HCT116 (cell line): ENCODE results near the gene ZNF57. TPM values are rescaled to one million over a fixed set of nuclear protein-coding genes. Genes with fewer than 3 reads are reported as not detected.

ENCODE experiments used
- ATAC-seq: fragments of 200-7000 bp; cut with Tn5 transposase; 2 replicates; pipeline ENCODE4 v1.9.1; 2020; ENCODE audit warnings: mild to moderate bottlenecking, moderate library complexity
- BruUV-seq: library from RNA; stranded (reverse); fragments of 400-500 nt; replicated peaks from 2 replicates; lab custom pipeline; 2021; lab: Mats Ljungman, UMichigan
- CTCF ChIA-PET: fragments of 300-600 bp; sonication (Branson Sonifier 250); formaldehyde crosslinking; loops from one replicate; lab custom pipeline; 2021; ENCODE audit warnings: antibody characterized with exemption; lab: Charles Lee
- POLR2A ChIA-PET: fragments of 300-600, 350-600 bp; sonication (Branson Sonifier 250); formaldehyde crosslinking; loops from one replicate; lab custom pipeline; 2021; ENCODE audit warnings: antibody characterized with exemption; lab: Charles Lee
- RAD21 ChIA-PET, 2 experiments: fragments of 300-600 bp; sonication (Branson Sonifier 250); formaldehyde crosslinking; loops; one replicate each; lab custom pipeline; 2023; ENCODE audit warnings: low total read pairs in 2 of 2; ENCODE audit not compliant: uncharacterized antibody in 2 of 2, unreplicated experiment in 2 of 2, low non-redundant PET in 1 of 2; lab: Charles Lee
- DNase-seq: peaks from one replicate; pipeline ENCODE4 v3.0.0-alpha.2; 2010; ENCODE audit warnings: low read depth, low spot score
- H2AFZ ChIP-seq: fragments of 200-600 bp; shearing (Covaris generic), sonication (generic); 2 replicates; pipeline ENCODE4 v1.6.1; 2017; ENCODE audit warnings: low read depth, mixed run types, mixed read lengths, antibody characterized with exemption, low read length; ENCODE audit not compliant: poor library complexity, severe bottlenecking
- H3K27ac ChIP-seq: 2 replicates; pipeline ENCODE4 v1.5.1; 2012; ENCODE audit warnings: low read depth, low read length
- H3K27me3 ChIP-seq: fragments of 200-600 bp; sonication (generic); 2 replicates; pipeline ENCODE4 v1.6.1; 2016; ENCODE audit warnings: mixed run types, low read length, mixed read lengths; ENCODE audit not compliant: insufficient read depth
- H3K36me3 ChIP-seq, 2 experiments: fragments of 200-500 bp in 1 of 2; fragments of 200-600 bp in 1 of 2; sonication (Bioruptor generic) in 1 of 2; sonication (generic) in 1 of 2; 2 replicates each; pipeline versions ENCODE4 v1.5.1 to v1.6.1; 2014 to 2016; ENCODE audit warnings: low read length in 2 of 2, inconsistent platforms in 1 of 2, mixed read lengths in 1 of 2, mixed run types in 1 of 2; ENCODE audit not compliant: insufficient read depth in 2 of 2, control insufficient read depth in 1 of 2
- H3K4me1 ChIP-seq, 2 experiments: fragments of 200-600 bp in 1 of 2; sonication (generic) in 1 of 2; 2 replicates each; pipeline versions ENCODE4 v1.5.1 to v1.6.1; 2012 to 2017; ENCODE audit warnings: low read length in 2 of 2, inconsistent platforms in 1 of 2, mild to moderate bottlenecking in 1 of 2, mixed read lengths in 1 of 2, mixed run types in 1 of 2, moderate library complexity in 1 of 2; ENCODE audit not compliant: insufficient read depth in 2 of 2, control insufficient read depth in 1 of 2
- H3K4me2 ChIP-seq: fragments of 200-600 bp; sonication (generic); 2 replicates; pipeline ENCODE4 v1.6.1; 2017; ENCODE audit warnings: mixed run types, low read length, mixed read lengths
- H3K4me3 ChIP-seq, 2 experiments: fragments of 200-600 bp in 1 of 2; sonication (generic) in 1 of 2; replicated peaks in 1 of 2; 2 replicates each; pipeline ENCODE4 v1.5.1; 2011 to 2016; ENCODE audit warnings: low read length in 2 of 2, control low read depth in 1 of 2, low read depth in 1 of 2, mild to moderate bottlenecking in 1 of 2, mixed read lengths in 1 of 2, mixed run types in 1 of 2
- H3K79me2 ChIP-seq: fragments of 200-600 bp; sonication (generic); 2 replicates; pipeline ENCODE4 v1.6.1; 2017; ENCODE audit warnings: mild to moderate bottlenecking, mixed run types, low read length, moderate library complexity, mixed read lengths; ENCODE audit not compliant: insufficient read depth
- H3K9ac ChIP-seq: fragments of 200-600 bp; sonication (generic); 2 replicates; pipeline ENCODE4 v1.6.1; 2016; ENCODE audit warnings: low read length, mixed read lengths
- H3K9me2 ChIP-seq: fragments of 200-600 bp; sonication (generic), shearing (Covaris generic); 2 replicates; pipeline ENCODE4 v1.6.1; 2017; ENCODE audit warnings: mixed run types, mild to moderate bottlenecking, moderate library complexity; ENCODE audit not compliant: insufficient read depth
- H3K9me3 ChIP-seq, 2 experiments: fragments of 200-500 bp in 1 of 2; fragments of 200-600 bp in 1 of 2; sonication (Bioruptor generic) in 1 of 2; sonication (generic) in 1 of 2; 2 replicates each; pipeline ENCODE4 v1.6.1; 2014 to 2017; ENCODE audit warnings: low read length in 2 of 2, mixed read lengths in 2 of 2, inconsistent platforms in 1 of 2, low read depth in 1 of 2, mild to moderate bottlenecking in 1 of 2, mixed run types in 1 of 2, moderate library complexity in 1 of 2; ENCODE audit not compliant: control insufficient read depth in 1 of 2, insufficient read depth in 1 of 2
- H4K20me1 ChIP-seq: fragments of 200-600 bp; sonication (generic), shearing (Covaris generic); 2 replicates; pipeline ENCODE4 v1.6.1; 2017; ENCODE audit warnings: mixed run types, mild to moderate bottlenecking, moderate library complexity; ENCODE audit not compliant: insufficient read depth
- RAD21 ChIP-seq: IDR thresholded peaks from 2 replicates; pipeline ENCODE4 v1.6.1; 2012; ENCODE audit warnings: low read depth, mild to moderate bottlenecking
- SP1 ChIP-seq: IDR thresholded peaks from 2 replicates; pipeline ENCODE4 v1.6.1; 2012; ENCODE audit warnings: low read depth
- intact Hi-C: fragments of 100-400 bp; cut with micrococcal nuclease; formaldehyde crosslinking; loops from 2 replicates; pipeline ENCODE4 v1.10.0; 2022
- total RNA-seq: library from RNA; stranded (reverse); gene quantifications from one replicate; pipeline ENCODE4 v1.2.1, GENCODE V29; 2021; ENCODE audit not compliant: unreplicated experiment
- TF ChIP-seq, protein P1 (sequence below), 3 experiments: fragments of 200-600 bp in 1 of 3; sonication (generic) in 1 of 3; IDR thresholded peaks in 2 of 3; conservative IDR thresholded peaks in 1 of 3; 2 replicates each; pipeline ENCODE4 v1.5.1; 2012 to 2017; ENCODE audit warnings: low read depth in 2 of 3, low read length in 2 of 3, antibody characterized with exemption in 1 of 3, borderline replicate concordance in 1 of 3, control low read depth in 1 of 3, mild to moderate bottlenecking in 1 of 3, mixed read lengths in 1 of 3, mixed run types in 1 of 3, moderate library complexity in 1 of 3; ENCODE audit not compliant: insufficient read depth in 1 of 3
- TF ChIP-seq, protein P2 (sequence below): IDR thresholded peaks from 2 replicates; pipeline ENCODE4 v1.6.1; 2011; ENCODE audit warnings: mild to moderate bottlenecking, low read length, moderate library complexity; ENCODE audit not compliant: insufficient replicate concordance; ENCODE audit errors: extremely low read depth

The ZNF57 gene
- total RNA-seq, 1 experiment from 2014 or later: 8.3 TPM

DNA sequence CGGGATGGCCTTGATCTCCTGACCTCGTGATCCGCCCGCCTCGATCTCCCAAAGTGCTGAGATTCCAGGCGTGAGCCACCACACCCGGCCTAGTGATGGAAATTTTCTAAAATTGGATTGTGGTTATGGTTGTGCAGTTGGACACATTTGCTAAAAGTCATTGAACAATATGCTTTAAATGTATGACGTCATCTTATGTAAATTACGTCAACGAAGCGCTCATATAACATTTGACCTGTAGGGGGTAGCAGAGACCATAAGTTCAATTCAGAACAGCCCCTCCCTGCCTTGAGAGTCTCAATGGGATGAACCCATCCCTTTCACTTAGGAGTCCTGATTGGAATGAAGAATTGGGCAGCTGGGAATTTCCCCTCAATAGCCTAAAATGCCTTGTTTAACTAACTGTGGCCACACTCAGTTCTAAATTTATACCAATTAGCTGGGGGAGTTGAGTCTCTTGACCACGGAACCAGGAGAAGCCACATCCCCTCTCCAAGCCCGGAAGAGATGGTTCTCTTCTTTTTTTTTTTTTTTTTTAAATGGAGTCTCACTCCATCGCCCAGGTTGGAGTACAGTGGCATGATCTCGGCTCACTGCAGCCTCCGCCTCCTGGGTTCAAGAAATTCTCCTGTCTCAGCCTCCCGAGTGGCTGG is 61.4 kb downstream of the ZNF57 start:
- ATAC-seq: peak; percentile 70
- Histone ChIP-seq H3K27me3 (no peaks in the 10 kb centered on the region), H2AFZ (no peak overlapping the region), H3K79me2 (no peaks in the 10 kb centered on the region), H3K36me3 (no peaks in the 10 kb centered on the region), H3K27ac (no peak overlapping the region), H3K9me3 (no peaks in the 10 kb centered on the region), H3K4me3 (no peak overlapping the region), H4K20me1 (no peaks in the 10 kb centered on the region), H3K4me1 (no peaks in the 10 kb centered on the region; a peak in 1 of 4 replicates), H3K9me2 (no peaks in the 10 kb centered on the region), H3K9ac (no peak overlapping the region), H3K4me2 (no peak overlapping the region)
- TF ChIP-seq RAD21 (peak; percentile 92), SP1 (no peak)
- TF ChIP-seq, protein P1, sequence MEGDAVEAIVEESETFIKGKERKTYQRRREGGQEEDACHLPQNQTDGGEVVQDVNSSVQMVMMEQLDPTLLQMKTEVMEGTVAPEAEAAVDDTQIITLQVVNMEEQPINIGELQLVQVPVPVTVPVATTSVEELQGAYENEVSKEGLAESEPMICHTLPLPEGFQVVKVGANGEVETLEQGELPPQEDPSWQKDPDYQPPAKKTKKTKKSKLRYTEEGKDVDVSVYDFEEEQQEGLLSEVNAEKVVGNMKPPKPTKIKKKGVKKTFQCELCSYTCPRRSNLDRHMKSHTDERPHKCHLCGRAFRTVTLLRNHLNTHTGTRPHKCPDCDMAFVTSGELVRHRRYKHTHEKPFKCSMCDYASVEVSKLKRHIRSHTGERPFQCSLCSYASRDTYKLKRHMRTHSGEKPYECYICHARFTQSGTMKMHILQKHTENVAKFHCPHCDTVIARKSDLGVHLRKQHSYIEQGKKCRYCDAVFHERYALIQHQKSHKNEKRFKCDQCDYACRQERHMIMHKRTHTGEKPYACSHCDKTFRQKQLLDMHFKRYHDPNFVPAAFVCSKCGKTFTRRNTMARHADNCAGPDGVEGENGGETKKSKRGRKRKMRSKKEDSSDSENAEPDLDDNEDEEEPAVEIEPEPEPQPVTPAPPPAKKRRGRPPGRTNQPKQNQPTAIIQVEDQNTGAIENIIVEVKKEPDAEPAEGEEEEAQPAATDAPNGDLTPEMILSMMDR (IDR thresholded peaks at IDR 0.05 in 2 of 3, conservative IDR thresholded peaks at IDR 0.05 in 1 of 3; ENCODE audit: borderline replicate concordance in 1 of 3, insufficient read depth in 1 of 3, low read depth in 2 of 3, low read length in 2 of 3): peak; percentile 53 to 85 (median 77)
- TF ChIP-seq, protein P2, sequence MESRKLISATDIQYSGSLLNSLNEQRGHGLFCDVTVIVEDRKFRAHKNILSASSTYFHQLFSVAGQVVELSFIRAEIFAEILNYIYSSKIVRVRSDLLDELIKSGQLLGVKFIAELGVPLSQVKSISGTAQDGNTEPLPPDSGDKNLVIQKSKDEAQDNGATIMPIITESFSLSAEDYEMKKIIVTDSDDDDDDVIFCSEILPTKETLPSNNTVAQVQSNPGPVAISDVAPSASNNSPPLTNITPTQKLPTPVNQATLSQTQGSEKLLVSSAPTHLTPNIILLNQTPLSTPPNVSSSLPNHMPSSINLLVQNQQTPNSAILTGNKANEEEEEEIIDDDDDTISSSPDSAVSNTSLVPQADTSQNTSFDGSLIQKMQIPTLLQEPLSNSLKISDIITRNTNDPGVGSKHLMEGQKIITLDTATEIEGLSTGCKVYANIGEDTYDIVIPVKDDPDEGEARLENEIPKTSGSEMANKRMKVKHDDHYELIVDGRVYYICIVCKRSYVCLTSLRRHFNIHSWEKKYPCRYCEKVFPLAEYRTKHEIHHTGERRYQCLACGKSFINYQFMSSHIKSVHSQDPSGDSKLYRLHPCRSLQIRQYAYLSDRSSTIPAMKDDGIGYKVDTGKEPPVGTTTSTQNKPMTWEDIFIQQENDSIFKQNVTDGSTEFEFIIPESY: no peak
- intact Hi-C loops: loop anchor here (2.0 kb wide), 1 partner anchor 143 kb away; no protein-coding TSS in a partner anchor
- BruUV-seq: no TSS peak
- ChIA-PET POLR2A (interaction anchor here (0.7 to 1.5 kb wide), 2 partner anchors 11 to 74 kb away, joined by 3 to 5 read pairs; no protein-coding TSS in a partner anchor), CTCF (interaction anchor here (0.6 to 2.3 kb wide), 14 partner anchors 8 to 478 kb away, joined by 3 to 19 read pairs (median 4); partner anchors contain the start of gene TLE6), RAD21 (interaction anchor here (1.0 to 1.3 kb wide), 4 partner anchors 12 to 147 kb away, joined by 3 to 4 read pairs (median 4); no protein-coding TSS in a partner anchor)
- peak; percentile 68 for DNase-seq
